Astrocyte (in vitro differentiated cells and primary cell): Measurements from ENCODE around the gene CRY1. TPM values are rescaled to one million over a fixed set of nuclear protein-coding genes. Genes with fewer than 3 reads are reported as not detected.

Experiments used
- DNase-seq: peaks from one replicate; pipeline ENCODE4 v3.0.0-alpha.2; 2010; ENCODE audit warnings: low read depth
- FAIRE-seq: peaks from 2 replicates; lab custom pipeline; 2011; peaks lifted over from hg19 to GRCh38; lab: Jason Lieb, UNC
- H2AFZ ChIP-seq: 2 replicates; pipeline ENCODE4 v1.6.0; 2012; ENCODE audit warnings: low read depth, low read length, inconsistent platforms
- H3K27ac ChIP-seq: 2 replicates; pipeline ENCODE4 v1.5.1; 2011; ENCODE audit warnings: low read depth, low read length, inconsistent platforms
- H3K27me3 ChIP-seq: 2 replicates; pipeline ENCODE4 v1.6.0; 2011; ENCODE audit warnings: low read length, inconsistent platforms; ENCODE audit not compliant: insufficient read depth
- H3K36me3 ChIP-seq: 2 replicates; pipeline ENCODE4 v1.5.1; 2011; ENCODE audit warnings: low read length, inconsistent platforms; ENCODE audit not compliant: insufficient read depth
- H3K4me1 ChIP-seq: 2 replicates; pipeline ENCODE4 v1.5.1; 2011; ENCODE audit warnings: low read length, inconsistent platforms; ENCODE audit not compliant: insufficient read depth
- H3K4me2 ChIP-seq: 2 replicates; pipeline ENCODE4 v1.6.0; 2012; ENCODE audit warnings: low read length, inconsistent platforms
- H3K4me3 ChIP-seq: 2 replicates; pipeline ENCODE4 v1.5.1; 2011; ENCODE audit warnings: low read depth, mild to moderate bottlenecking, low read length, inconsistent platforms; ENCODE audit not compliant: insufficient read depth
- H3K79me2 ChIP-seq: 2 replicates; pipeline ENCODE4 v1.6.0; 2012; ENCODE audit warnings: mild to moderate bottlenecking, low read length, inconsistent platforms; ENCODE audit not compliant: insufficient read depth
- H3K9ac ChIP-seq: 2 replicates; pipeline ENCODE4 v1.6.0; 2012; ENCODE audit warnings: mild to moderate bottlenecking, low read length, inconsistent platforms
- H3K9me3 ChIP-seq: 2 replicates; pipeline ENCODE4 v1.5.1; 2012; ENCODE audit warnings: low read depth, mild to moderate bottlenecking, low read length, inconsistent platforms; ENCODE audit not compliant: insufficient read depth
- H4K20me1 ChIP-seq: 2 replicates; pipeline ENCODE4 v1.6.0; 2012; ENCODE audit warnings: low read length, inconsistent platforms; ENCODE audit not compliant: insufficient read depth
- H3K27ac Mint-ChIP-seq: one replicate; pipeline ENCODE4 v1.8.0; 2021; ENCODE audit warnings: mild to moderate bottlenecking, mixed read lengths; ENCODE audit not compliant: unreplicated experiment
- H3K27me3 Mint-ChIP-seq: one replicate; pipeline ENCODE4 v1.8.0; 2021; ENCODE audit warnings: low read depth, mixed read lengths; ENCODE audit not compliant: unreplicated experiment
- H3K36me3 Mint-ChIP-seq: one replicate; pipeline ENCODE4 v1.8.0; 2021; ENCODE audit warnings: low read depth, mixed read lengths; ENCODE audit not compliant: unreplicated experiment
- H3K4me1 Mint-ChIP-seq: one replicate; pipeline ENCODE4 v1.8.0; 2021; ENCODE audit warnings: low read depth, mixed read lengths; ENCODE audit not compliant: unreplicated experiment
- H3K4me3 Mint-ChIP-seq: one replicate; pipeline ENCODE4 v1.8.0; 2021; ENCODE audit warnings: mild to moderate bottlenecking, moderate library complexity, mixed read lengths; ENCODE audit not compliant: unreplicated experiment
- H3K9me3 Mint-ChIP-seq: one replicate; pipeline ENCODE4 v1.8.0; 2021; ENCODE audit warnings: mild to moderate bottlenecking, mixed read lengths; ENCODE audit not compliant: unreplicated experiment
- EZH2 ChIP-seq: IDR thresholded peaks from 2 replicates; pipeline ENCODE4 v1.6.1; 2012; ENCODE audit warnings: mild to moderate bottlenecking, low read length, inconsistent platforms; ENCODE audit not compliant: insufficient read depth
- total RNA-seq: library from RNA; stranded (reverse); gene quantifications from 2 replicates; pipeline ENCODE4 v1.2.1, GENCODE V29; 2021
- TF ChIP-seq, protein P1 (sequence below): IDR thresholded peaks from 2 replicates; pipeline ENCODE4 v1.5.1; 2011; ENCODE audit warnings: low read depth, mild to moderate bottlenecking, inconsistent platforms, low read length, moderate library complexity; ENCODE audit not compliant: insufficient read depth

CRY1 gene
- total RNA-seq, 1 donor from 2014 or later: 18.3 TPM

DNA sequence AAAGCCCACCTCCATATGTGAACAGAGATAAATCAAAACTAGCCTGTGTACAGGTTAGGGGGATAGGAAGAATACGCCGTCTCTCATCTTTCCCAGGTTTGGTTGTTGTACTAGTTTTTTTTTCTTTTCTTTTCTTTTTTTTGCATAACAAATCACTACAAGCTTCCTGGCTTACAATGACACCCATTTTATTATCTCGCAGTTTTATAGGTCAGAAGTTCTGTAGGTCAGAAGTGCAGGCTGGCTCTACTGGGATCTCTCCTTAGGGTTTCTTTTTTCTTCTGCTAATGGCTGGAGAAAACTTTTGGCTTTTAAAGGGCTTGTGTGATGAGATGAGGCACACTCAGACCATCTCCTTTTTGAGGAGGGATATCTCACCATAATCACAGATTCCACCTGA is 25.7 kb upstream of the CRY1 start:
- no peaks in the 10 kb centered on the region for H3K9me3 ChIP-seq
- no peaks in the 10 kb centered on the region for H3K79me2 ChIP-seq
- no peaks in the 10 kb centered on the region for H3K4me1 ChIP-seq
- no peak overlapping the region for H3K4me2 ChIP-seq
- H2AFZ ChIP-seq: no peak overlapping the region
- no peaks in the 10 kb centered on the region for H3K4me1 Mint-ChIP-seq
- DNase-seq (no peak), FAIRE-seq (no peak)
- H3K27me3 Mint-ChIP-seq: peaks cover 24% of the 10 kb centered on the region
- H3K27ac Mint-ChIP-seq: no peak overlapping the region
- H3K9me3 Mint-ChIP-seq: no peaks in the 10 kb centered on the region
- H3K4me3 Mint-ChIP-seq: no peak overlapping the region
- no peak for TF ChIP-seq EZH2
- TF ChIP-seq, protein P1, sequence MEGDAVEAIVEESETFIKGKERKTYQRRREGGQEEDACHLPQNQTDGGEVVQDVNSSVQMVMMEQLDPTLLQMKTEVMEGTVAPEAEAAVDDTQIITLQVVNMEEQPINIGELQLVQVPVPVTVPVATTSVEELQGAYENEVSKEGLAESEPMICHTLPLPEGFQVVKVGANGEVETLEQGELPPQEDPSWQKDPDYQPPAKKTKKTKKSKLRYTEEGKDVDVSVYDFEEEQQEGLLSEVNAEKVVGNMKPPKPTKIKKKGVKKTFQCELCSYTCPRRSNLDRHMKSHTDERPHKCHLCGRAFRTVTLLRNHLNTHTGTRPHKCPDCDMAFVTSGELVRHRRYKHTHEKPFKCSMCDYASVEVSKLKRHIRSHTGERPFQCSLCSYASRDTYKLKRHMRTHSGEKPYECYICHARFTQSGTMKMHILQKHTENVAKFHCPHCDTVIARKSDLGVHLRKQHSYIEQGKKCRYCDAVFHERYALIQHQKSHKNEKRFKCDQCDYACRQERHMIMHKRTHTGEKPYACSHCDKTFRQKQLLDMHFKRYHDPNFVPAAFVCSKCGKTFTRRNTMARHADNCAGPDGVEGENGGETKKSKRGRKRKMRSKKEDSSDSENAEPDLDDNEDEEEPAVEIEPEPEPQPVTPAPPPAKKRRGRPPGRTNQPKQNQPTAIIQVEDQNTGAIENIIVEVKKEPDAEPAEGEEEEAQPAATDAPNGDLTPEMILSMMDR: no peak
- no peak overlapping the region for H3K9ac ChIP-seq
- H3K27me3 ChIP-seq: peaks cover 15% of the 10 kb centered on the region
- no peaks in the 10 kb centered on the region for H4K20me1 ChIP-seq
- no peaks in the 10 kb centered on the region for H3K36me3 ChIP-seq
- no peak overlapping the region for H3K27ac ChIP-seq
- H3K4me3 ChIP-seq: no peak overlapping the region
- no peaks in the 10 kb centered on the region for H3K36me3 Mint-ChIP-seq

DNA sequence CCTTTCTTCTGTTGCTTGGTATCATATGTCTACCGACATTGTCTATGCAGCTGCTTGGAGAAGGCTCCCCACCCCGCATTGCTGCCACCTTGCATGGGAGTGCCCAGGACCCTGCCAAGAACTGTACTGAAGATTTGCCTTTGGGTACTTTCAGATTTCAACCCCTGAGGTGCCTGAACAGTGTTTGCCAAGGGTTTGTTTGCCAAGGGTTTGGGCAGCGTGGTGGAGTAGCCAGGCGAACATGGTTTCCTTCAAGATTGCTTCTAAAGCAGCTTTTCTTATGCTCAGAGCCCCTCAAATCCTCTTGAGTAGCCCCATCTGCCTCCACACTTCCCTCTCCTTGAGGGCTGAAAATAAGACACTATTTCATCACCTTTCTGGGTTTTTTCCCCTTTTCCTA is 25.3 kb upstream of the CRY1 start:
- Histone ChIP-seq H3K27me3 (peaks cover 15% of the 10 kb centered on the region), H2AFZ (no peak overlapping the region), H3K4me2 (no peak overlapping the region), H3K27ac (no peak overlapping the region), H3K79me2 (no peaks in the 10 kb centered on the region), H3K4me1 (no peaks in the 10 kb centered on the region), H4K20me1 (no peaks in the 10 kb centered on the region), H3K9ac (no peak overlapping the region), H3K9me3 (no peaks in the 10 kb centered on the region), H3K4me3 (no peak overlapping the region), H3K36me3 (no peaks in the 10 kb centered on the region)
- no peak for DNase-seq
- Mint-ChIP-seq H3K27ac (no peak overlapping the region), H3K36me3 (no peaks in the 10 kb centered on the region), H3K27me3 (peaks cover 24% of the 10 kb centered on the region), H3K9me3 (no peaks in the 10 kb centered on the region), H3K4me1 (no peaks in the 10 kb centered on the region), H3K4me3 (no peak overlapping the region)
- no peak for FAIRE-seq
- TF ChIP-seq, protein P1: no peak
- TF ChIP-seq EZH2: no peak

- H3K27ac Mint-ChIP-seq: no peak overlapping the region
- H2AFZ ChIP-seq: no peak overlapping the region
- TF ChIP-seq, protein P1: no peak
- TF ChIP-seq EZH2: no peak
- no peak overlapping the region for H3K27ac ChIP-seq
- no peaks in the 10 kb centered on the region for H4K20me1 ChIP-seq
- H3K27me3 Mint-ChIP-seq: peaks cover 14% of the 10 kb centered on the region
- H3K4me3 Mint-ChIP-seq: no peak overlapping the region
- FAIRE-seq (no peak), DNase-seq (no peak)
- H3K4me2 ChIP-seq: no peak overlapping the region
- H3K36me3 ChIP-seq: no peaks in the 10 kb centered on the region
- no peaks in the 10 kb centered on the region for H3K9me3 ChIP-seq
- no peaks in the 10 kb centered on the region for H3K4me1 ChIP-seq
- no peak overlapping the region for H3K9ac ChIP-seq
- H3K27me3 ChIP-seq: peaks cover 10% of the 10 kb centered on the region
- no peaks in the 10 kb centered on the region for H3K79me2 ChIP-seq
- no peaks in the 10 kb centered on the region for H3K4me1 Mint-ChIP-seq
- H3K9me3 Mint-ChIP-seq: no peaks in the 10 kb centered on the region
- H3K4me3 ChIP-seq: no peak overlapping the region
- H3K36me3 Mint-ChIP-seq: no peaks in the 10 kb centered on the region
These were observed 21.8 kb upstream of the CRY1 start for GRCh38 chr12:107115119-107115518.
